Measurements from ENCODE around the gene TBX18.

The TBX18 gene

GRCh38 chr6:84681693-84682326, 82.6 kb downstream of the TBX18 start:
- no peak for FAIRE-seq
- DNase-seq (ENCODE audit: insufficient read length, low spot score) = no peak
- no peak for TF ChIP-seq CTCF (IDR thresholded peaks at IDR 0.05; ENCODE audit: insufficient read depth, missing control alignments)

- no peak for DNase-seq (ENCODE audit: insufficient read length, low spot score)
- TF ChIP-seq CTCF (IDR thresholded peaks at IDR 0.05; ENCODE audit: insufficient read depth, missing control alignments) = no peak
- no peak for FAIRE-seq
Observed at GRCh38 chr6:84675651-84676050, 88.7 kb downstream of the TBX18 start.

- no peak for FAIRE-seq
Observed at GRCh38 chr6:84674395-84674794, 90.0 kb downstream of the TBX18 start.

GRCh38 chr6:84671183-84671582, 93.2 kb downstream of the TBX18 start:
- no peak for TF ChIP-seq CTCF (IDR thresholded peaks at IDR 0.05; ENCODE audit: insufficient read depth, missing control alignments)
- no peak for DNase-seq (ENCODE audit: insufficient read length, low spot score)
- FAIRE-seq = no peak

More at GRCh38 chr6:84674395-84674794, 90.0 kb downstream of the TBX18 start:
- DNase-seq (ENCODE audit: insufficient read length, low spot score) = no peak
- TF ChIP-seq CTCF (IDR thresholded peaks at IDR 0.05; ENCODE audit: insufficient read depth, missing control alignments) = no peak

- FAIRE-seq (no peak), DNase-seq (ENCODE audit: insufficient read length, low spot score) (no peak)
- no peak for TF ChIP-seq CTCF (IDR thresholded peaks at IDR 0.05; ENCODE audit: insufficient read depth, missing control alignments)
Observed at GRCh38 chr6:84669945-84670344, 94.5 kb downstream of the TBX18 start.

GRCh38 chr6:84667252-84668213, 96.9 kb downstream of the TBX18 start:
- no peak for TF ChIP-seq CTCF (IDR thresholded peaks at IDR 0.05; ENCODE audit: insufficient read depth, missing control alignments)
- no peak for FAIRE-seq

GRCh38 chr6:84665401-84665800, 99.0 kb downstream of the TBX18 start:
- DNase-seq (ENCODE audit: insufficient read length, low spot score) (no peak), FAIRE-seq (no peak)
- no peak for TF ChIP-seq CTCF (IDR thresholded peaks at IDR 0.05; ENCODE audit: insufficient read depth, missing control alignments)

More at GRCh38 chr6:84667252-84668213, 96.9 kb downstream of the TBX18 start:
- DNase-seq (ENCODE audit: insufficient read length, low spot score) = no peak

Measured in D721Med (cell line).